ENCODE measurements around the gene SURF4. TPM values are rescaled to one million over a fixed set of nuclear protein-coding genes. Genes with fewer than 3 reads are reported as not detected.
"Not testable (repeated sequence)": the region's sequence is repeated elsewhere in the genome, so short reads cannot be mapped to it uniquely, and the experiment has no call there.

SURF4 gene
- total and polyA plus RNA-seq, 3 experiments from 2014 or later: 202 to 250 (median 239) TPM

DNA sequence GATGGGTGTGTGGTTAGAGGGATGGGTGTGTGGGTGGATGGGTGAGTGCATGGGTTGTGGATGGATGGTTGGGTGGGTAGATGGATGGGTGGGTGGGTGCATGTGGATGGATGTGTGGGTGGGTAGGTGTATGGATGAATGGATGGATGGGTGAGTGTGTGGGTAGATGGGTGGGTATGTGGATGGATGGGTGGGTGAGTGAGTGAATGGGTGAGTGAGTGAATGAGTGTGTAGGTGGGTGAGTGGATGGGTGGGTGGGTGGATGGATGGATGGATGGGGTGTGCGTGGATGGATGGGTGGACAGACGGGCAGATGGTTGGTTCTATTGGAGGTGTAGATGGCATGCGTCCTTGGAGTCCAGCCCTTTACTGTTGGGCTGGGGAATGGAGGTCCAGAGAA, 17.5 kb upstream of the SURF4 start:
- Histone ChIP-seq H3K9me3 (ENCODE audit: low read length) (no peaks in the 10 kb centered on the region), H3K27me3 (ENCODE audit: insufficient read depth, low read length, poor library complexity, severe bottlenecking) (peaks cover 3% of the 10 kb centered on the region), H3K27ac (ENCODE audit: low read depth, low read length) (no peak overlapping the region), H3K36me3 (ENCODE audit: insufficient read depth, low read length) (no peaks in the 10 kb centered on the region), H3K4me3 (ENCODE audit: low read length) (no peak overlapping the region), H3K4me1 (ENCODE audit: insufficient read depth, low read length) (no peaks in the 10 kb centered on the region)
- ChIA-PET POLR2A (no interaction called here), CTCF (no interaction called here)
- H3K9me3 Mint-ChIP-seq: no peaks in the 10 kb centered on the region
- no peaks in the 10 kb centered on the region for H3K4me1 Mint-ChIP-seq
- no peaks in the 10 kb centered on the region for H3K36me3 Mint-ChIP-seq
- DNase-seq: no peak
- no peak overlapping the region for H3K4me3 Mint-ChIP-seq
- H3K27ac Mint-ChIP-seq: no peak overlapping the region
- H3K27me3 Mint-ChIP-seq: peaks cover 4 to 8% of the 10 kb centered on the region in 2 donors

DNA sequence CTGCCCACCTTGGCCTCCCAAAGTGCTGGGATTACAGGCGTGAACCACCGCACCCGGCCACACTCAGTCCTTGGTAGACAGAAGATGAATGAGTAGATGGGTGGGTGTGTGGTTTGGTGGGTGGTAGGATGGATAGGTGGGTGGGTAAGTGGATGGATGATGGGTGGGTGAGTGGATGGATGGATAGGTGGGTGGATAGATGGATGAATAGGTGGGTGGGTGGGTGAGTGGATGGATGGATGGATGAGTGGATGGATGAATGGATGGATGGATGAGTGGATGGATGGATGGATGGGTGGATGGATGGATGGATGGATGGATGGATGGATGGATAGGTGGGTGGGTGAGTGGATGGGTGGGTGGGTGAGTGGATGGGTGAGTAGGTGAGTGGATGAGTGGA, 16.4 kb upstream of the SURF4 start:
- H3K4me3 Mint-ChIP-seq; H3K36me3 Mint-ChIP-seq; H3K4me3 ChIP-seq (ENCODE audit: low read length); H3K27ac ChIP-seq (ENCODE audit: low read depth, low read length); H3K27me3 ChIP-seq (ENCODE audit: insufficient read depth, low read length, poor library complexity, severe bottlenecking); H3K9me3 Mint-ChIP-seq; H3K9me3 ChIP-seq (ENCODE audit: low read length); H3K4me1 ChIP-seq (ENCODE audit: insufficient read depth, low read length); H3K36me3 ChIP-seq (ENCODE audit: insufficient read depth, low read length); DNase-seq; H3K4me1 Mint-ChIP-seq; CTCF ChIA-PET; H3K27ac Mint-ChIP-seq; H3K27me3 Mint-ChIP-seq: not testable (repeated sequence)
- POLR2A ChIA-PET: interaction anchor here (0.6 kb wide), 1 partner anchor 11 kb away, joined by 3 read pairs; no protein-coding TSS in a partner anchor

DNA sequence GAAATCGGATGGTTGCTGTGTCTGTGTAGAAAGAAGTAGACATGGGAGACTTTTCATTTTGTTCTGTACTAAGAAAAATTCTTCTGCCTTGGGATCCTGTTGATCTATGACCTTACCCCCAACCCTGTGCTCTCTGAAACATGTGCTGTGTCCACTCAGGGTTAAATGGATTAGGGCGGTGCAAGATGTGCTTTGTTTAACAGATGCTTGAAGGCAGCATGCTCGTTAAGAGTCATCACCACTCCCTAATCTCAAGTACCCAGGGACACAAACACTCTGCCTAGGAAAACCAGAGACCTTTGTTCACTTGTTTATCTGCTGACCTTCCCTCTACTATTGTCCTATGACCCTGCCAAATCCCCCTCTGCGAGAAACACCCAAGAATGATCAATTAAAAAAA, 15.6 kb upstream of the SURF4 start:
- H3K4me1 ChIP-seq (ENCODE audit: insufficient read depth, low read length); H3K9me3 ChIP-seq (ENCODE audit: low read length); H3K27me3 ChIP-seq (ENCODE audit: insufficient read depth, low read length, poor library complexity, severe bottlenecking); H3K27me3 Mint-ChIP-seq; H3K27ac ChIP-seq (ENCODE audit: low read depth, low read length); H3K36me3 ChIP-seq (ENCODE audit: insufficient read depth, low read length); H3K27ac Mint-ChIP-seq; H3K36me3 Mint-ChIP-seq; H3K4me1 Mint-ChIP-seq; CTCF ChIA-PET; H3K4me3 ChIP-seq (ENCODE audit: low read length); H3K4me3 Mint-ChIP-seq; H3K9me3 Mint-ChIP-seq; DNase-seq: not testable (repeated sequence)
- POLR2A ChIA-PET: interaction anchor here (0.6 kb wide), 1 partner anchor 10 kb away, joined by 3 read pairs; no protein-coding TSS in a partner anchor

GRCh38 chr9:133390713-133391112, 14.9 kb upstream of the SURF4 start:
- DNase-seq: no peak
- Histone ChIP-seq H3K27ac (ENCODE audit: low read depth, low read length) (no peak overlapping the region), H3K27me3 (ENCODE audit: insufficient read depth, low read length, poor library complexity, severe bottlenecking) (peaks cover 3% of the 10 kb centered on the region), H3K9me3 (ENCODE audit: low read length) (no peaks in the 10 kb centered on the region), H3K4me1 (ENCODE audit: insufficient read depth, low read length) (no peaks in the 10 kb centered on the region), H3K4me3 (ENCODE audit: low read length) (no peak overlapping the region), H3K36me3 (ENCODE audit: insufficient read depth, low read length) (no peaks in the 10 kb centered on the region)
- ChIA-PET CTCF (no interaction called here), POLR2A (no interaction called here)
- Mint-ChIP-seq H3K4me1 (no peaks in the 10 kb centered on the region), H3K27ac (no peak overlapping the region), H3K9me3 (no peaks in the 10 kb centered on the region), H3K36me3 (no peaks in the 10 kb centered on the region), H3K27me3 (peaks cover 8% of the 10 kb centered on the region in 2 donors), H3K4me3 (no peak overlapping the region)

DNA sequence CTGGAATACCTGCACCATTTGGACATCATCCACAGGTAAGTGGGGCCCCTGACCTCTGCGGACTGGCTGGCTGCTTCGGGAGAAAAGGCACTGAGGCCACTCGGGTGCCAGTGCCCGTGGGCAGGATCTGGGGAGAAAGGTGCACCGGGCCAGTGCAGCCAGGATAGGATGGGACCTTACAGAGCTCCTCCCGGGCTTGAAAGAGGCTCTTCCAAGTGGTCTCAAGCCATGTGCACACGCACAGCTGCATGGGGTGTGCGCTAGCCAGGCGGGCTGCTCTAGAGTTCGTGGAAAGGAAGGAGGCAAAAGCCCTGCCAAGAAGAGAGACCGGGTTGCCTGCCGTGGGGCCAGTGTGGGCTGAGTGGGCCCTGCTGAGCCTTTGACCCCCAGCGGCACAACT, 13.7 kb upstream of the SURF4 start:
- POLR2A ChIA-PET: interaction anchor here (0.6 kb wide), 1 partner anchor 42 kb away, joined by 5 read pairs; the partner anchor contains the start of genes MED22 and RPL7A
- CTCF ChIA-PET: no interaction called here
- no peak overlapping the region for H3K27ac Mint-ChIP-seq
- no peak overlapping the region for H3K4me3 Mint-ChIP-seq
- peaks cover 8% of the 10 kb centered on the region in 2 donors for H3K27me3 Mint-ChIP-seq
- Histone ChIP-seq H3K4me3 (ENCODE audit: low read length) (no peak overlapping the region), H3K27me3 (ENCODE audit: insufficient read depth, low read length, poor library complexity, severe bottlenecking) (peaks cover 3% of the 10 kb centered on the region), H3K27ac (ENCODE audit: low read depth, low read length) (no peak overlapping the region), H3K4me1 (ENCODE audit: insufficient read depth, low read length) (no peaks in the 10 kb centered on the region), H3K9me3 (ENCODE audit: low read length) (no peaks in the 10 kb centered on the region), H3K36me3 (ENCODE audit: insufficient read depth, low read length) (no peaks in the 10 kb centered on the region)
- DNase-seq: no peak
- H3K36me3 Mint-ChIP-seq: no peaks in the 10 kb centered on the region
- H3K4me1 Mint-ChIP-seq: no peaks in the 10 kb centered on the region
- no peaks in the 10 kb centered on the region for H3K9me3 Mint-ChIP-seq

DNA sequence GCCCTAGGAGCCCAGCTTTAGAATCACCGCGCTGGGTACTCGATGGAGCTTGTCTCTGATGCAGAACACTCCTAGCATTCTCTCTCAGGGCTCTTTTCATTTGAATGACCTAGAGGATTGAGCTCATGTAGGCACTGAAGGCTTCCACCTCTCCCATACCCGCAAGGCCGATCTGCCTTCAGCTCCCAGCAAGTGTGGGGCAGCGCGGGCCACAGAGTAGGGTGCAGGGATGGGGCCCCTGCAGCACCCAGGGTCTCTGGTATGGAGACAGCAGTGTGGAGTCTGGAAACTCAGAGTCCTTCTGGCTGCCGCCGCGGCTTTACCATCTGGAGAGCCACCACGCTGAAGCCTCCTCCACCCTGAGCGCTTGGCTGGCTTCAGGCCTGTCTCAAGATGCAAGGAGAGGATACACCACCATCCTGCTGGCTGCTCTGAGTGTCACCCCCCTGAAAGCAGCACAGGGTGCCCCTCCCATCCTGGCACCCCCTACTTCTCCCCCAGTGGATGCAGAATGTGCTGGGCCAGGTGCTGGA, 13.2 kb upstream of the SURF4 start:
- H3K4me1 ChIP-seq (ENCODE audit: insufficient read depth, low read length): no peaks in the 10 kb centered on the region
- no peak for DNase-seq
- H3K4me1 Mint-ChIP-seq: no peaks in the 10 kb centered on the region
- H3K9me3 ChIP-seq (ENCODE audit: low read length): no peaks in the 10 kb centered on the region
- H3K27ac Mint-ChIP-seq: peak overlapping the region in 1 of 8 donors; percentile 33
- ChIA-PET CTCF (interaction anchor here (1.0 kb wide), 1 partner anchor 97 kb away, joined by 3 read pairs; no protein-coding TSS in a partner anchor), POLR2A (no interaction called here)
- peaks cover 3% of the 10 kb centered on the region for H3K27me3 ChIP-seq (ENCODE audit: insufficient read depth, low read length, poor library complexity, severe bottlenecking)
- H3K36me3 ChIP-seq (ENCODE audit: insufficient read depth, low read length): no peaks in the 10 kb centered on the region
- H3K27me3 Mint-ChIP-seq: peaks cover 8% of the 10 kb centered on the region in 2 donors
- H3K4me3 Mint-ChIP-seq: no peak overlapping the region
- H3K4me3 ChIP-seq (ENCODE audit: low read length): no peak overlapping the region
- no peaks in the 10 kb centered on the region for H3K36me3 Mint-ChIP-seq
- no peak overlapping the region for H3K27ac ChIP-seq (ENCODE audit: low read depth, low read length)
- no peaks in the 10 kb centered on the region for H3K9me3 Mint-ChIP-seq

- Mint-ChIP-seq H3K4me1 (no peaks in the 10 kb centered on the region), H3K27me3 (peaks cover 8% of the 10 kb centered on the region in 2 donors), H3K4me3 (no peak overlapping the region), H3K36me3 (no peaks in the 10 kb centered on the region), H3K27ac (no peak overlapping the region), H3K9me3 (no peaks in the 10 kb centered on the region)
- H3K9me3 ChIP-seq (ENCODE audit: low read length): no peaks in the 10 kb centered on the region
- H3K4me1 ChIP-seq (ENCODE audit: insufficient read depth, low read length): no peaks in the 10 kb centered on the region
- DNase-seq: no peak
- H3K27me3 ChIP-seq (ENCODE audit: insufficient read depth, low read length, poor library complexity, severe bottlenecking): peaks cover 3% of the 10 kb centered on the region
- no peak overlapping the region for H3K27ac ChIP-seq (ENCODE audit: low read depth, low read length)
- H3K36me3 ChIP-seq (ENCODE audit: insufficient read depth, low read length): no peaks in the 10 kb centered on the region
- ChIA-PET POLR2A (no interaction called here), CTCF (interaction anchor here (1.0 kb wide), 1 partner anchor 11 kb away, joined by 3 read pairs; no protein-coding TSS in a partner anchor)
- H3K4me3 ChIP-seq (ENCODE audit: low read length): no peak overlapping the region
Observed at GRCh38 chr9:133387680-133388079, 11.8 kb upstream of the SURF4 start.

GRCh38 chr9:133386338-133386737, 10.5 kb upstream of the SURF4 start:
- H3K4me1 Mint-ChIP-seq: no peaks in the 10 kb centered on the region
- ChIA-PET POLR2A (no interaction called here), CTCF (interaction anchor here (0.9 kb wide), 1 partner anchor 100 kb away, joined by 3 read pairs; no protein-coding TSS in a partner anchor)
- no peaks in the 10 kb centered on the region for H3K9me3 ChIP-seq (ENCODE audit: low read length)
- H3K9me3 Mint-ChIP-seq: no peaks in the 10 kb centered on the region
- H3K4me3 Mint-ChIP-seq: no peak overlapping the region
- H3K36me3 ChIP-seq (ENCODE audit: insufficient read depth, low read length): no peaks in the 10 kb centered on the region
- H3K27ac ChIP-seq (ENCODE audit: low read depth, low read length): no peak overlapping the region
- no peaks in the 10 kb centered on the region for H3K36me3 Mint-ChIP-seq
- no peak overlapping the region for H3K4me3 ChIP-seq (ENCODE audit: low read length)
- peaks cover 8% of the 10 kb centered on the region in 2 donors for H3K27me3 Mint-ChIP-seq
- no peak for DNase-seq
- no peaks in the 10 kb centered on the region for H3K4me1 ChIP-seq (ENCODE audit: insufficient read depth, low read length)
- no peak overlapping the region for H3K27ac Mint-ChIP-seq
- H3K27me3 ChIP-seq (ENCODE audit: insufficient read depth, low read length, poor library complexity, severe bottlenecking): peaks cover 3% of the 10 kb centered on the region

Measured in CD8-positive, alpha-beta memory T cell (primary cell).